RPMI8226 (cell line): Measurements from ENCODE around the gene PERM1.
"Not testable (repeated sequence)": the region's sequence is repeated elsewhere in the genome, so short reads cannot be mapped to it uniquely, and the experiment has no call there.

Experiments used
- DNase-seq: peaks from one replicate; pipeline ENCODE4 v3.0.0-alpha.2; 2015

Gene PERM1

GRCh38 chr1:1014799-1015681 is 33.1 kb upstream of the PERM1 start:
- DNase-seq: no peak

GRCh38 chr1:1013922-1014648 is 32.2 kb upstream of the PERM1 start:
- no peak for DNase-seq

- peak; percentile 96 for DNase-seq
These were observed 31.4 kb upstream of the PERM1 start, which contains the start of gene ISG15 for GRCh38 chr1:1013105-1013921. ISG15 (plus strand) TSS chr1:1013497; CDS start chr1:1013574, 77 bp downstream.

- not testable (repeated sequence) for DNase-seq
These were observed 30.8 kb upstream of the PERM1 start for GRCh38 chr1:1012736-1013104.

- no peak for DNase-seq
These were observed 29.6 kb upstream of the PERM1 start for GRCh38 chr1:1011396-1011949.

- not testable (repeated sequence) for DNase-seq
These were observed 28.2 kb upstream of the PERM1 start for GRCh38 chr1:1010131-1010530.

GRCh38 chr1:1006305-1007159 is 24.6 kb upstream of the PERM1 start:
- DNase-seq: no peak

GRCh38 chr1:1005774-1006304 is 23.9 kb upstream of the PERM1 start:
- no peak for DNase-seq

- peak; percentile 72 for DNase-seq
These were observed 23.1 kb upstream of the PERM1 start for GRCh38 chr1:1004780-1005697.

GRCh38 chr1:1004420-1004779 is 22.5 kb upstream of the PERM1 start:
- DNase-seq: no peak

GRCh38 chr1:1003618-1004419 is 21.9 kb upstream of the PERM1 start:
- DNase-seq: no peak

- DNase-seq: no peak
These were observed 19.3 kb upstream of the PERM1 start for GRCh38 chr1:1001057-1001783.

- peak; percentile 85 for DNase-seq
These were observed 18.6 kb upstream of the PERM1 start for GRCh38 chr1:1000357-1001056.

GRCh38 chr1:999725-1000356 is 17.9 kb upstream of the PERM1 start, which contains the start of gene HES4:
HES4 (minus strand) TSS chr1:1000097; CDS start chr1:999973, 124 bp downstream.
- peak; percentile 91 for DNase-seq

- DNase-seq: peak; percentile 80
These were observed 17.3 kb upstream of the PERM1 start for GRCh38 chr1:998995-999724.

GRCh38 chr1:998745-998994 is 16.8 kb upstream of the PERM1 start:
- no peak for DNase-seq
